Panc1 (cell line): ENCODE results near the gene SHISA7.

Experiments
- POLR2AphosphoS5 ChIP-seq: IDR thresholded peaks from 2 replicates; pipeline ENCODE4 v1.6.1; 2012; ENCODE audit warnings: mild to moderate bottlenecking, low read depth, low read length, moderate library complexity
- SIN3A ChIP-seq: IDR thresholded peaks from 2 replicates; pipeline ENCODE4 v1.6.1; 2012; ENCODE audit warnings: low read depth, mild to moderate bottlenecking, low read length, moderate library complexity, borderline replicate concordance; ENCODE audit not compliant: insufficient read depth
- TCF7L2 ChIP-seq: IDR thresholded peaks from 2 replicates; pipeline ENCODE4 v1.6.1; 2011; ENCODE audit warnings: mild to moderate bottlenecking, low read depth, low read length, inconsistent platforms
- TF ChIP-seq, protein P1 (sequence below): fragments of 450-650 bp; IDR thresholded peaks from 2 replicates; pipeline ENCODE4 v1.5.1; 2017; ENCODE audit warnings: mild to moderate bottlenecking
- TF ChIP-seq, protein P2 (sequence below), 2 experiments: IDR thresholded peaks; 2 replicates each; pipeline ENCODE4 v1.6.1; 2011 to 2012; ENCODE audit warnings: low read depth in 2 of 2, control low read depth in 1 of 2, low read length in 1 of 2, mild to moderate bottlenecking in 1 of 2, moderate library complexity in 1 of 2; ENCODE audit not compliant: insufficient read depth in 1 of 2

- TF ChIP-seq, protein P1, sequence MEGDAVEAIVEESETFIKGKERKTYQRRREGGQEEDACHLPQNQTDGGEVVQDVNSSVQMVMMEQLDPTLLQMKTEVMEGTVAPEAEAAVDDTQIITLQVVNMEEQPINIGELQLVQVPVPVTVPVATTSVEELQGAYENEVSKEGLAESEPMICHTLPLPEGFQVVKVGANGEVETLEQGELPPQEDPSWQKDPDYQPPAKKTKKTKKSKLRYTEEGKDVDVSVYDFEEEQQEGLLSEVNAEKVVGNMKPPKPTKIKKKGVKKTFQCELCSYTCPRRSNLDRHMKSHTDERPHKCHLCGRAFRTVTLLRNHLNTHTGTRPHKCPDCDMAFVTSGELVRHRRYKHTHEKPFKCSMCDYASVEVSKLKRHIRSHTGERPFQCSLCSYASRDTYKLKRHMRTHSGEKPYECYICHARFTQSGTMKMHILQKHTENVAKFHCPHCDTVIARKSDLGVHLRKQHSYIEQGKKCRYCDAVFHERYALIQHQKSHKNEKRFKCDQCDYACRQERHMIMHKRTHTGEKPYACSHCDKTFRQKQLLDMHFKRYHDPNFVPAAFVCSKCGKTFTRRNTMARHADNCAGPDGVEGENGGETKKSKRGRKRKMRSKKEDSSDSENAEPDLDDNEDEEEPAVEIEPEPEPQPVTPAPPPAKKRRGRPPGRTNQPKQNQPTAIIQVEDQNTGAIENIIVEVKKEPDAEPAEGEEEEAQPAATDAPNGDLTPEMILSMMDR, result no peak
- TF ChIP-seq SIN3A (no peak), TCF7L2 (no peak), POLR2AphosphoS5 (no peak)
- TF ChIP-seq, protein P2, sequence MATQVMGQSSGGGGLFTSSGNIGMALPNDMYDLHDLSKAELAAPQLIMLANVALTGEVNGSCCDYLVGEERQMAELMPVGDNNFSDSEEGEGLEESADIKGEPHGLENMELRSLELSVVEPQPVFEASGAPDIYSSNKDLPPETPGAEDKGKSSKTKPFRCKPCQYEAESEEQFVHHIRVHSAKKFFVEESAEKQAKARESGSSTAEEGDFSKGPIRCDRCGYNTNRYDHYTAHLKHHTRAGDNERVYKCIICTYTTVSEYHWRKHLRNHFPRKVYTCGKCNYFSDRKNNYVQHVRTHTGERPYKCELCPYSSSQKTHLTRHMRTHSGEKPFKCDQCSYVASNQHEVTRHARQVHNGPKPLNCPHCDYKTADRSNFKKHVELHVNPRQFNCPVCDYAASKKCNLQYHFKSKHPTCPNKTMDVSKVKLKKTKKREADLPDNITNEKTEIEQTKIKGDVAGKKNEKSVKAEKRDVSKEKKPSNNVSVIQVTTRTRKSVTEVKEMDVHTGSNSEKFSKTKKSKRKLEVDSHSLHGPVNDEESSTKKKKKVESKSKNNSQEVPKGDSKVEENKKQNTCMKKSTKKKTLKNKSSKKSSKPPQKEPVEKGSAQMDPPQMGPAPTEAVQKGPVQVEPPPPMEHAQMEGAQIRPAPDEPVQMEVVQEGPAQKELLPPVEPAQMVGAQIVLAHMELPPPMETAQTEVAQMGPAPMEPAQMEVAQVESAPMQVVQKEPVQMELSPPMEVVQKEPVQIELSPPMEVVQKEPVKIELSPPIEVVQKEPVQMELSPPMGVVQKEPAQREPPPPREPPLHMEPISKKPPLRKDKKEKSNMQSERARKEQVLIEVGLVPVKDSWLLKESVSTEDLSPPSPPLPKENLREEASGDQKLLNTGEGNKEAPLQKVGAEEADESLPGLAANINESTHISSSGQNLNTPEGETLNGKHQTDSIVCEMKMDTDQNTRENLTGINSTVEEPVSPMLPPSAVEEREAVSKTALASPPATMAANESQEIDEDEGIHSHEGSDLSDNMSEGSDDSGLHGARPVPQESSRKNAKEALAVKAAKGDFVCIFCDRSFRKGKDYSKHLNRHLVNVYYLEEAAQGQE (IDR thresholded peaks at IDR 0.05; ENCODE audit: insufficient read depth in 1 of 2, low read depth in 2 of 2, low read length in 1 of 2), result no peak
These were observed 28.2 kb upstream of the SHISA7 start for GRCh38 chr19:55471266-55471665.
